ENCODE results near the gene MAPKAP1.
"Not testable (repeated sequence)": the region's sequence is repeated elsewhere in the genome, so short reads cannot be mapped to it uniquely, and the experiment has no call there.

MAPKAP1 gene

DNA sequence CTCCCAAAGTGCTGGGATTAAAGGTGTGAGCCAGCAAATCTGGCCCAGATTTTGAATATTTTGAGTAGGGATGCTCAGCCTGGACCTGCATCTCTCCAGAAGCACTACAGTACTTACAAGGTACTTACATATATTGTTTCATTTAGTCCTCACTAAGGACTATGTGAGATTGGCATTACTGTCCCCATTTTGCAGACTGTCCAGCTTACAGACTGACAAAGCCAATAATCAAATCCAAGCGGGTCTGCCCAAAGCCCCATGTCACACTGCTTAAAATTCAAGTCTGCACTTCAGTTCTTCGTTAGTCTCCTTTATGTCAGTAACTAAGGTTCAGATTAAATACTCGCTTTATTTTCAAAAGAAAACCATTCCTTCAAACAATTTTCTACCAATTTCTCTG lies 7.1 kb downstream of the MAPKAP1 start:
- TF ChIP-seq, protein P1, sequence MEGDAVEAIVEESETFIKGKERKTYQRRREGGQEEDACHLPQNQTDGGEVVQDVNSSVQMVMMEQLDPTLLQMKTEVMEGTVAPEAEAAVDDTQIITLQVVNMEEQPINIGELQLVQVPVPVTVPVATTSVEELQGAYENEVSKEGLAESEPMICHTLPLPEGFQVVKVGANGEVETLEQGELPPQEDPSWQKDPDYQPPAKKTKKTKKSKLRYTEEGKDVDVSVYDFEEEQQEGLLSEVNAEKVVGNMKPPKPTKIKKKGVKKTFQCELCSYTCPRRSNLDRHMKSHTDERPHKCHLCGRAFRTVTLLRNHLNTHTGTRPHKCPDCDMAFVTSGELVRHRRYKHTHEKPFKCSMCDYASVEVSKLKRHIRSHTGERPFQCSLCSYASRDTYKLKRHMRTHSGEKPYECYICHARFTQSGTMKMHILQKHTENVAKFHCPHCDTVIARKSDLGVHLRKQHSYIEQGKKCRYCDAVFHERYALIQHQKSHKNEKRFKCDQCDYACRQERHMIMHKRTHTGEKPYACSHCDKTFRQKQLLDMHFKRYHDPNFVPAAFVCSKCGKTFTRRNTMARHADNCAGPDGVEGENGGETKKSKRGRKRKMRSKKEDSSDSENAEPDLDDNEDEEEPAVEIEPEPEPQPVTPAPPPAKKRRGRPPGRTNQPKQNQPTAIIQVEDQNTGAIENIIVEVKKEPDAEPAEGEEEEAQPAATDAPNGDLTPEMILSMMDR (conservative IDR thresholded peaks at IDR 0.05): no peak
- H3K27ac ChIP-seq: no peak overlapping the region

DNA sequence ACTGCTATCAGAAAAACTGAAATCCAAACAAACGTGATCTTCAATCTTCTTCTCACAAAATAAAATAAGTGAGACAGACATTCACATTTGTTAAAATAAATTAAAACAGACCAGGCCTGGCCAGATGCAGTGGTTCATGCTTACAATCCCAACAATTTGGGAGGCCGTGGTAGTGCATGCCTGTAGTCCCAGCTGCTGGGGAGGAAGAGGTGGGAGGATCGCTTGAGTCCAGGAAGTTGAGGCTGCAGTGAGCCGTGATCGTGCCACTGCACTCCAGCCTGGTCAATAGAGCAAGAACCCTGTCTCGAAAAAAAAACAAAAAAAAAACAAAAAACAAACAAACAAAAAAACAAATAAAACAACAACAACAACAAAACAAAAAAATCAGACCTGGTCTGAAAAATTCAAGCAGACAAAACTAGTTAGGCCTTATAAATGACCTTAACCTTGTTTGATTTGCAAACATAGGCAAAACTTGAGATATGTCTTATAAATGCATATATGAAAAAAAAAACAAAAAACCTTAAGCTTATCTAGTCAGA lies 10.8 kb downstream of the MAPKAP1 start:
- TF ChIP-seq, protein P1 (conservative IDR thresholded peaks at IDR 0.05): no peak
- no peak overlapping the region for H3K27ac ChIP-seq

- not testable (repeated sequence) for H3K27ac ChIP-seq
These were observed 11.5 kb downstream of the MAPKAP1 start for GRCh38 chr9:125695548-125695947.

DNA sequence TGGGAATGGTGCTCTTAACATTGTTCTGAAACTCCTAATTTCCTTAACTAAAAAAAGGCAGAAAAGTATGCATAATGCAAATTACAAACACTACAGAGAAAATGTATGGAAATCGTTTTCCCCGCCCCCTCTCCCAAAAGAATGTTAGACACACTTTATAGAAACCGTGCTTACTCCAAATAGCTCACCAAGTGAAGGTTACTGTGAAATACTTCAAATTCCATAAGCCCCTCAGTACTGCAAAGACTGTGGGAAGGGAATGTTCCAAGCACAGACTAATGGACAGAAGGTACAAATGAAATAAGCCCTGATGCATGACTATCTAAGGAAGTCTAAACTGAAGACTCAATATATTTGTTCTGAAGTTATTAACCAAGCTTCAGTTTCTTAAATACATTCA lies 12.5 kb downstream of the MAPKAP1 start:
- TF ChIP-seq, protein P1 (conservative IDR thresholded peaks at IDR 0.05): no peak

GRCh38 chr9:125693492-125693891 lies 13.5 kb downstream of the MAPKAP1 start:
- H3K27ac ChIP-seq: not testable (repeated sequence)

More for the DNA sequence above, 12.5 kb downstream of the MAPKAP1 start:
- H3K27ac ChIP-seq: no peak overlapping the region

- no peak overlapping the region for H3K27ac ChIP-seq
- TF ChIP-seq, protein P1 (conservative IDR thresholded peaks at IDR 0.05): no peak
These were observed 15.1 kb downstream of the MAPKAP1 start for GRCh38 chr9:125691869-125692268.

DNA sequence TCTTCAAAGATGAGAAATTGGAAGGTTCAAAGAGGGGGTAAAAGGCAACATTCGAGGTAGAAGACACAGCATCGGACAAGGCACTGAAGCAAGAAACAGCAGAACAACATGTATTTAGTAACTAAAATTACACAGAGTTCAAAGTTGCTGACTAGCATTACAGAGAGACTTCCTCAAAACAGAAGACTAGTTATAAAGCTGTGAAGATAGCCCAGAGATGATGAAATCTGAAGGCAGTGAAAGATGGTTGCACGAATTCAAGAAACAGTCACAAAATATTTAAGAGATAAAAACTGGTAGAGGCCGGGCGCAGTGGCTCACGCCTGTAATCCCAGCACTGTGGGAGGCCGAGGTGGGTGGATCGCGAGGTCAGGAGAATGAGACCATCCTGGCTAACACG lies 16.3 kb downstream of the MAPKAP1 start:
- H3K27ac ChIP-seq: no peak overlapping the region

GRCh38 chr9:125687163-125687863 lies 19.7 kb downstream of the MAPKAP1 start:
- TF ChIP-seq, protein P1 (conservative IDR thresholded peaks at IDR 0.05): no peak
- no peak overlapping the region for H3K27ac ChIP-seq

More for the DNA sequence above, 16.3 kb downstream of the MAPKAP1 start:
- TF ChIP-seq, protein P1 (conservative IDR thresholded peaks at IDR 0.05): no peak

All from VCaP (cell line).